ENCODE data around the gene ANXA3.

The ANXA3 gene

GRCh38 chr4:78571804-78572203, 20.2 kb downstream of the ANXA3 start:
- no peak for TF ChIP-seq CTCF (IDR thresholded peaks at IDR 0.05; ENCODE audit: insufficient read depth, low read length, missing control alignments)
- H3K4me3 ChIP-seq (ENCODE audit: low read depth, low read length): no peak overlapping the region
- DNase-seq (ENCODE audit: low read depth, low spot score): no peak
- POLR2A ChIA-PET: no interaction called here
- CTCF ChIA-PET: no interaction called here

GRCh38 chr4:78578674-78579425, 27.3 kb downstream of the ANXA3 start:
- no peak for TF ChIP-seq CTCF (IDR thresholded peaks at IDR 0.05; ENCODE audit: insufficient read depth, low read length, missing control alignments)
- ChIA-PET CTCF (no interaction called here), POLR2A (no interaction called here)
- no peak overlapping the region for H3K4me3 ChIP-seq (ENCODE audit: low read depth, low read length)
- no peak for DNase-seq (ENCODE audit: low read depth, low spot score)

GRCh38 chr4:78581618-78582017, 30.0 kb downstream of the ANXA3 start:
- TF ChIP-seq CTCF (IDR thresholded peaks at IDR 0.05; ENCODE audit: insufficient read depth, low read length, missing control alignments): no peak
- ChIA-PET POLR2A (no interaction called here), CTCF (interaction anchor here (0.8 to 1.6 kb wide), 2 partner anchors 9 to 282 kb away, joined by 3 to 4 read pairs; no protein-coding TSS in a partner anchor)
- no peak for DNase-seq (ENCODE audit: low read depth, low spot score)
- H3K4me3 ChIP-seq (ENCODE audit: low read depth, low read length): no peak overlapping the region

GRCh38 chr4:78584863-78585547, 33.4 kb downstream of the ANXA3 start:
- POLR2A ChIA-PET: no interaction called here
- DNase-seq (ENCODE audit: low read depth, low spot score): no peak
- H3K4me3 ChIP-seq (ENCODE audit: low read depth, low read length): no peak overlapping the region
- CTCF ChIA-PET: interaction anchor here (1.0 kb wide), 1 partner anchor 9 kb away, joined by 3 read pairs; no protein-coding TSS in a partner anchor
- TF ChIP-seq CTCF (IDR thresholded peaks at IDR 0.05; ENCODE audit: insufficient read depth, low read length, missing control alignments): no peak

- TF ChIP-seq CTCF (IDR thresholded peaks at IDR 0.05; ENCODE audit: insufficient read depth, low read length, missing control alignments): no peak
- no peak overlapping the region for H3K4me3 ChIP-seq (ENCODE audit: low read depth, low read length)
- ChIA-PET POLR2A (no interaction called here), CTCF (interaction anchor here (1.0 kb wide), 1 partner anchor 10 kb away, joined by 3 read pairs; no protein-coding TSS in a partner anchor)
- DNase-seq (ENCODE audit: low read depth, low spot score): no peak
These were observed 34.1 kb downstream of the ANXA3 start for GRCh38 chr4:78585633-78586032.

- DNase-seq (ENCODE audit: low read depth, low spot score): no peak
- CTCF ChIA-PET: no interaction called here
- TF ChIP-seq CTCF (IDR thresholded peaks at IDR 0.05; ENCODE audit: insufficient read depth, low read length, missing control alignments): no peak
- POLR2A ChIA-PET: no interaction called here
- H3K4me3 ChIP-seq (ENCODE audit: low read depth, low read length): no peak overlapping the region
These were observed 37.5 kb downstream of the ANXA3 start for GRCh38 chr4:78588894-78589545.

Measured in AG04449 (cell line).